Measurements from ENCODE around the gene ADRB1.

DNA sequence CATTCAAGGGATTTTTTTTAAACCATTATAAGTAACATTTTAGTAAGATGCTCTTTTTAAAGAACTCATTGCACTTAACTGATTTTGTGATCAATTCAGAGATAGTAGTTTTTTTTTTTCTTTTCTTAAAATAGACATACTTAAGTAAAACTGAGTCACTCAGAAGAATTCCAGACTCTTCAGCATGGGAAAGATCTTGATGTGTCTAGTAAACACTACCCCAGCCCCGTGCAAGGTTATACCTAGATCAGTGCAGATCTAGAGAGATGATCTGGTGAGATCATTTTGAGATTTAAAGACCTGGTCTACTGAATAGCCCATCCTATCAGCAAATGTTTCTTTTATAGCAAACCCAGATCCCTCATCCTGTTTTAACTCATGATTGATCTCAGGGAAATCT lies 8.6 kb downstream of the ADRB1 start:
- TF ChIP-seq KDM5B (CRISPR knock-in tag; IDR thresholded peaks at IDR 0.05; ENCODE audit: borderline replicate concordance) (no peak), PBX2 (CRISPR knock-in tag; IDR thresholded peaks at IDR 0.05) (no peak), ARID3A (IDR thresholded peaks at IDR 0.05; ENCODE audit: low read depth, low read length) (no peak), HMG20A (CRISPR knock-in tag; IDR thresholded peaks at IDR 0.05; ENCODE audit: borderline replicate concordance) (no peak), ZNF550 (CRISPR knock-in tag; IDR thresholded peaks at IDR 0.05; ENCODE audit: borderline replicate concordance) (no peak), SYNCRIP (IDR thresholded peaks at IDR 0.05; ENCODE audit: insufficient read depth, low read depth, low read length) (no peak), HHEX (CRISPR knock-in tag; IDR thresholded peaks at IDR 0.05) (no peak), ELF3 (CRISPR knock-in tag; IDR thresholded peaks at IDR 0.05) (no peak)

Data from HepG2 (cell line).